Upper lobe of left lung (tissue), 4 donors: ENCODE results near the gene NT5DC2.

ENCODE experiments used
- EP300 ChIP-seq, 4 donors: sonication (generic); formaldehyde crosslinking; IDR thresholded peaks; one replicate each; pipeline ENCODE4 v1.5.1; 2017; ENCODE audit warnings: antibody characterized with exemption in 4 of 4, control low read depth in 2 of 4
- TF ChIP-seq, protein P1 (sequence below), 6 experiments: fragments of 450-650 bp in 4 of 6; fragments of 200-600 bp in 2 of 6; sonication (generic) in 2 of 6; IDR thresholded peaks; one replicate each; pipeline ENCODE4 v1.5.1; 2016 to 2019; ENCODE audit warnings: antibody characterized with exemption in 6 of 6

DNA sequence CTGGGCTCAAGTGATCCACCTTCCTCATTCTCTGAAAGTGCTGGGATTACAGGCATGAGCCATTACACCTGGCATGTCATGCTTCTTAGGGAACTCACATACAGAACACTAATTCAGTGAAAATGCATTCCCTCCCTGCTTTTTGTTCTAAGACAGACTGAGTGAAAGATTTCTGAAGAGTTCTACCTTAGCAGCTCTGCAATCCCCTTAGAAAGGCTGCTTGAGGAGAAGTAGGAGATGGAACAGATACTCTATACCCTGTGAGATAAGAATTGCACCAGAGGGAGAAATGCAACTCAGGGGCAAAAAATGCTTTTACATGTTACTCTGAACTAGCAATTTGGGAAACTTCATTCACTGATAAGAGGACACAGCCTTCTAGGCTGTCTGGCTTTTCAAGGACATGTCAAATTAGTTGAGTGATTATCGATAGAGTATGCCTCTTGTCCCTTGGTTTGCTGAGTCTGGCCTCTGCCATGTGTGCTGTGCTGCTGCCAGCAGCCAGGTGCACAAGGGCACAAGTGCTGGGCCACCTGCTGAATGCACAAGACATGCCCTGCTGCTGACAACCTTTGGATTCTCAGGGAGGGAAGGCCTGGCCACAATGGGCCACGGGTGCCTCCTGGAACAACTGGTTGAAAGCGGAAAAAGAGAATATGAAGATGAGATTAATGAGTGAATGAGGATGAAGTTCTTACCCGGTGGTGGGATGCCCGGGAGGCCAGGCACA, 20.5 kb upstream of the NT5DC2 start:
- TF ChIP-seq, protein P1, sequence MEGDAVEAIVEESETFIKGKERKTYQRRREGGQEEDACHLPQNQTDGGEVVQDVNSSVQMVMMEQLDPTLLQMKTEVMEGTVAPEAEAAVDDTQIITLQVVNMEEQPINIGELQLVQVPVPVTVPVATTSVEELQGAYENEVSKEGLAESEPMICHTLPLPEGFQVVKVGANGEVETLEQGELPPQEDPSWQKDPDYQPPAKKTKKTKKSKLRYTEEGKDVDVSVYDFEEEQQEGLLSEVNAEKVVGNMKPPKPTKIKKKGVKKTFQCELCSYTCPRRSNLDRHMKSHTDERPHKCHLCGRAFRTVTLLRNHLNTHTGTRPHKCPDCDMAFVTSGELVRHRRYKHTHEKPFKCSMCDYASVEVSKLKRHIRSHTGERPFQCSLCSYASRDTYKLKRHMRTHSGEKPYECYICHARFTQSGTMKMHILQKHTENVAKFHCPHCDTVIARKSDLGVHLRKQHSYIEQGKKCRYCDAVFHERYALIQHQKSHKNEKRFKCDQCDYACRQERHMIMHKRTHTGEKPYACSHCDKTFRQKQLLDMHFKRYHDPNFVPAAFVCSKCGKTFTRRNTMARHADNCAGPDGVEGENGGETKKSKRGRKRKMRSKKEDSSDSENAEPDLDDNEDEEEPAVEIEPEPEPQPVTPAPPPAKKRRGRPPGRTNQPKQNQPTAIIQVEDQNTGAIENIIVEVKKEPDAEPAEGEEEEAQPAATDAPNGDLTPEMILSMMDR (IDR thresholded peaks at IDR 0.05), result no peak
- no peak for TF ChIP-seq EP300 (IDR thresholded peaks at IDR 0.05)
